SH-SY5Y (cell line): ENCODE results near the gene SMARCC1.

ENCODE experiments used
- GATA2 ChIP-seq: IDR thresholded peaks from 2 replicates; pipeline ENCODE4 v1.6.1; 2011; ENCODE audit warnings: mild to moderate bottlenecking, low read depth, low read length
- GATA3 ChIP-seq: IDR thresholded peaks from 2 replicates; pipeline ENCODE4 v1.6.1; 2011; ENCODE audit warnings: low read depth, mild to moderate bottlenecking, low read length, moderate library complexity

DNA sequence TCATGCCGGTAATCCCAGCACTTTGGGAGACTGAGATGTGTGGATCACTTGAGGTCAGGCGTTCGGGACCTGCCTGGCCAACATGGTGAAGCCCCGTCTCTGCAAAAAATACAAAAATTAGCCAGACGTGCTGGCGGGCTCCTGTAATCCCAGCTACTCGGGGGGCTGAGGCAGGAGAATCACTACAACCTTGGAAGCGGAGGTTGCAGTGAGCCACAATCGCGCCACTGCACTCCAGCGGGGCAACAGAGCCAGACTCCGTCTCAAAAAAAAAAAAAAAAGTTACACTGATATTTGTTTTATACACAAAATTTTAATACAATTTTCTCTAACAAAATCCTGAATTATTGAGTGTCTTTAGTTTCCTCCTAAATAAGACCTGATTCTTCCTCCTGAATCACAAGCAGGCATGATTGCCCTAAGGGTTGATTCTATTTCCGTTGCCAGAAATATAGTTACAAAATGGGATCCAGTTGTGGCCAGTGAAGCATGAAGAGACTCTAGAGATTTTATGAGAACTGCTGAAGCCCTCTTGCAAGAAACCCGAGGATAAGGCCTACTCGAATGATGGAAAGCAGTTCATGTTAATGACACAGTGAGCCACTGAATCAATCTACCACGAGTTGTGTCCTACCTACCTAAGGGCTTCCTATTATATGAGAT lies 9.6 kb upstream of the SMARCC1 start:
- TF ChIP-seq GATA2 = no peak
- TF ChIP-seq GATA3 = no peak
